Spleen (tissue), 7 donors: ENCODE results near the gene CHCHD3.

Experiments
- CTCF ChIP-seq, 11 experiments: fragments of 200-600 bp in 7 of 11; fragments of 450-650 bp in 4 of 11; sonication (generic) in 4 of 11; IDR thresholded peaks in 8 of 11; conservative IDR thresholded peaks in 3 of 11; 1 replicate in 7 of 11; 2 replicates in 4 of 11; pipeline versions ENCODE4 v1.4.0 to v1.8.0; 2016 to 2021; ENCODE audit warnings: antibody characterized with exemption in 11 of 11, inconsistent platforms in 4 of 11, mild to moderate bottlenecking in 1 of 11
- POLR2A ChIP-seq, 3 donors: fragments of 450-650 bp; IDR thresholded peaks; one replicate each; pipeline ENCODE4 v1.5.1; 2017; ENCODE audit warnings: antibody characterized with exemption in 3 of 3, mild to moderate bottlenecking in 1 of 3
- POLR2AphosphoS5 ChIP-seq, 3 donors: sonication (generic); formaldehyde crosslinking; IDR thresholded peaks; one replicate each; pipeline ENCODE4 v1.5.1; 2017; ENCODE audit warnings: antibody characterized with exemption in 3 of 3
- donor health status: DM: no; HTN: no; CAD: no; lungs with moderate emphysema.
- donor health status: DM: no; HTN: no; CAD: no.
- donor health status: DM: no; HTN: no; CAD: no.

GRCh38 chr7:132800522-132800921 is 281.4 kb downstream of the CHCHD3 start:
- TF ChIP-seq CTCF (IDR thresholded peaks at IDR 0.05 in 8 of 11, conservative IDR thresholded peaks at IDR 0.05 in 3 of 11) (no peak), POLR2A (IDR thresholded peaks at IDR 0.05) (no peak), POLR2AphosphoS5 (IDR thresholded peaks at IDR 0.05) (no peak)
